Endothelial cell of umbilical vein (primary cell): ENCODE measurements around the gene TFF2. TPM values are rescaled to one million over a fixed set of nuclear protein-coding genes. Genes with fewer than 3 reads are reported as not detected.

Source experiments
- BruUV-seq: library from RNA; stranded (reverse); fragments of 400-500 nt; replicated peaks from 2 replicates; lab custom pipeline; 2021; lab: Mats Ljungman, UMichigan
- CTCF ChIA-PET: fragments of 300-600, 350-600 bp; sonication (Branson Sonifier 250); formaldehyde crosslinking; loops from one replicate; lab custom pipeline; 2021; ENCODE audit warnings: antibody characterized with exemption, inconsistent platforms; lab: Charles Lee
- POLR2A ChIA-PET: fragments of 300-600, 350-600 bp; sonication (Branson Sonifier 250); formaldehyde crosslinking; loops from one replicate; lab custom pipeline; 2021; ENCODE audit warnings: antibody characterized with exemption, inconsistent platforms; lab: Charles Lee
- DNase-seq: peaks from one replicate; pipeline ENCODE4 v3.0.0-alpha.2; 2011; ENCODE audit warnings: low read depth, low spot score
- FAIRE-seq: peaks from 2 replicates; lab custom pipeline; 2011; peaks lifted over from hg19 to GRCh38; lab: Jason Lieb, UNC
- H2AFZ ChIP-seq: 2 replicates; pipeline ENCODE4 v1.6.0; 2012; ENCODE audit warnings: low read depth, low read length, control low read depth, inconsistent platforms
- H3K27ac ChIP-seq: 2 replicates; pipeline ENCODE4 v1.5.1; 2011; ENCODE audit warnings: low read depth, mild to moderate bottlenecking, control low read depth, low read length, moderate library complexity; ENCODE audit not compliant: insufficient read depth
- H3K27me3 ChIP-seq, 2 experiments: 2 replicates each; pipeline versions ENCODE4 v1.6.0 to v1.6.1; 2011; ENCODE audit warnings: low read length in 2 of 2, mixed read lengths in 1 of 2; ENCODE audit not compliant: control insufficient read depth in 2 of 2, insufficient read depth in 2 of 2
- H3K36me3 ChIP-seq, 2 experiments: 2 replicates in 1 of 2; 3 replicates in 1 of 2; pipeline ENCODE4 v1.5.1; 2011; ENCODE audit warnings: low read length in 2 of 2, mild to moderate bottlenecking in 1 of 2, moderate library complexity in 1 of 2; ENCODE audit not compliant: control insufficient read depth in 2 of 2, insufficient read depth in 2 of 2; ENCODE audit errors: extremely low read depth in 1 of 2
- H3K4me1 ChIP-seq: 3 replicates; pipeline ENCODE4 v1.5.1; 2011; ENCODE audit warnings: mild to moderate bottlenecking, low read length; ENCODE audit not compliant: control insufficient read depth, insufficient read depth; ENCODE audit errors: extremely low read depth
- H3K4me2 ChIP-seq: 2 replicates; pipeline ENCODE4 v1.6.1; 2011; ENCODE audit warnings: low read length, control low read depth, mixed read lengths; ENCODE audit not compliant: insufficient read depth
- H3K4me3 ChIP-seq, 3 experiments: fragments of 200-600 bp in 1 of 3; sonication (generic), shearing (Covaris generic) in 1 of 3; replicated peaks in 1 of 3; 2 replicates each; pipeline ENCODE4 v1.5.1; 2011 to 2016; ENCODE audit warnings: control low read depth in 3 of 3, low read length in 3 of 3, mild to moderate bottlenecking in 2 of 3, inconsistent platforms in 1 of 3, low read depth in 1 of 3, moderate library complexity in 1 of 3; ENCODE audit not compliant: insufficient read depth in 1 of 3
- H3K79me2 ChIP-seq: 2 replicates; pipeline ENCODE4 v1.6.0; 2012; ENCODE audit warnings: low read length, inconsistent platforms; ENCODE audit not compliant: control insufficient read depth, insufficient read depth
- H3K9ac ChIP-seq: replicated peaks from 2 replicates; pipeline ENCODE3; 2011; ENCODE audit warnings: low read length, control low read depth; ENCODE audit not compliant: insufficient read depth; ENCODE audit errors: extremely low read depth
- H3K9me1 ChIP-seq: replicated peaks from 3 replicates; pipeline ENCODE4 v1.6.0; 2011; ENCODE audit warnings: mild to moderate bottlenecking, low read length; ENCODE audit not compliant: control insufficient read depth, insufficient read depth; ENCODE audit errors: extremely low read depth
- H3K9me3 ChIP-seq: replicated peaks from 2 replicates; pipeline ENCODE4 v1.5.1; 2012; ENCODE audit warnings: low read length, inconsistent platforms; ENCODE audit not compliant: control insufficient read depth, insufficient read depth
- H4K20me1 ChIP-seq: replicated peaks from 2 replicates; pipeline ENCODE3; 2011; ENCODE audit warnings: mild to moderate bottlenecking, low read length; ENCODE audit not compliant: control insufficient read depth, insufficient read depth; ENCODE audit errors: extremely low read depth
- EZH2 ChIP-seq: IDR thresholded peaks from 2 replicates; pipeline ENCODE4 v1.6.1; 2012; ENCODE audit warnings: borderline replicate concordance, low read depth, mild to moderate bottlenecking, moderate library complexity, low read length, inconsistent platforms; ENCODE audit not compliant: severe bottlenecking
- GATA2 ChIP-seq: IDR thresholded peaks from 2 replicates; pipeline ENCODE4 v1.7.0; 2011; ENCODE audit warnings: low read depth, mild to moderate bottlenecking, moderate library complexity, mixed read lengths, low read length; ENCODE audit not compliant: insufficient read length, insufficient read depth
- JUN ChIP-seq: IDR thresholded peaks from 2 replicates; pipeline ENCODE4 v1.6.1; 2011; ENCODE audit warnings: borderline replicate concordance, low read depth; ENCODE audit not compliant: insufficient read length, insufficient read depth
- POLR2A ChIP-seq: IDR thresholded peaks from 2 replicates; pipeline ENCODE4 v1.6.1; 2012; ENCODE audit warnings: low read depth, mild to moderate bottlenecking, control low read depth, low read length
- POLR2AphosphoS5 ChIP-seq: IDR thresholded peaks from 2 replicates; pipeline ENCODE4 v1.6.1; 2012; ENCODE audit warnings: low read depth, mild to moderate bottlenecking, control low read depth, low read length, moderate library complexity; ENCODE audit not compliant: insufficient read depth
- dilution Hi-C: fragments of 300-500 bp; cut with MboI; formaldehyde crosslinking; loops from one replicate; pipeline ENCODE4 v1.15.0; 2019; ENCODE audit warnings: low sequenced_read_pairs; ENCODE audit not compliant: extremely low pct_ligation_motif_present
- intact Hi-C: fragments of 100-400 bp; cut with micrococcal nuclease; formaldehyde crosslinking; loops from one replicate; pipeline ENCODE4 v1.10.0; 2022
- polyA plus RNA-seq, 4 experiments: library from polyadenylated mRNA; depleted of rRNA in 3 of 4; stranded (reverse) in 3 of 4; unstranded in 1 of 4; fragments of >200 nt; gene quantifications; 2 replicates each; pipeline versions ENCODE4 v1.2.1 to v1.2.3, GENCODE V29; 2011 to 2012; ENCODE audit warnings: missing spikeins in 1 of 4
- total RNA-seq: library from RNA; stranded (reverse); gene quantifications from 2 replicates; pipeline ENCODE4 v1.2.3, GENCODE V29; 2021
- TF ChIP-seq, protein P1 (sequence below), 2 donors: IDR thresholded peaks; 1 replicate in 1 of 2; 2 replicates in 1 of 2; pipeline ENCODE4 v1.5.1; 2011; ENCODE audit warnings: low read length in 2 of 2, mild to moderate bottlenecking in 2 of 2, moderate library complexity in 2 of 2, control low read depth in 1 of 2, inconsistent platforms in 1 of 2, low read depth in 1 of 2; ENCODE audit not compliant: insufficient read depth in 1 of 2; ENCODE audit errors: extremely low read depth in 1 of 2

Gene TFF2
- total and polyA plus RNA-seq, 2 donors (not counting 3 experiments of a cell fraction or from before 2014, with no cell fraction given) = not detected

DNA sequence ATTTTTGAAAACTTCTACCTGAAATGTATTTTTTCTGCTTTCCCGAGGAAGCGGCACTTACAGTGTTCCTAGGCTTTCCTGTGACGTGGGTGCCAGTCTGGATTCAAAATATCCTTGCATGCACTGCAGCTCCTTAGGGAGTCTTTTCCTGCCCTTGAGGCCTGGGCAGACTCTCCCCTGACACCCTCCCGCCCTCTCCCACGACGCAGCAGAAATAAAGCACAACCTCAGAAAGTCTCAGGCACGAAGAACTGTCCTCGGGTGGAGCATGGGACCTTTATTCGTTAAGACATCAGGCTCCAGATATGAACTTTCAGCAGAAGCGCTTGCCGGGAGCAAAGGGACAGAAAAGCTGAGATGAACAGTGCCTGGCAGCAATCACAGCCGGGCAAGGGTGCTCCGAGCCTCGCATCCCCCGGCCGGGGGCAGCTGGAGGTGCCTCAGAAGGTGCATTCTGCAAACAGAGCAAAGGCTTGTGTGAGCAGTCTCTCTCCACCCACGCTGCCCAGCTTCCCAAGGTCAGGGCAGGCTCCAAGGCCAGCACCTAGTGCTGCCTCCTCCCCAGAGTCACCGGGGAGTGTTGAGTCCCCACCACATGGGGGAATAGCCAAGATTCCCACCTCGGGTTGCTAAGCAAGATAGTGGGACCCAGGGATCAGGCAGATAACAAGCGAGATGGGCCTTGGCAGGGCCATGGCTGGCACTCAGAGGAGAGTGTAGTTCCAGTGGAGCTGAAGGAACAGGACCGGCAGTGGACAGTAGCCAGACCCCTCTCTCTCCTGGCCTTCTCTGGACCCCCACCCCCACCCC lies 38.8 kb downstream of the TFF2 start:
- intact Hi-C loops = no loop called here
- CTCF ChIA-PET = interaction anchor here (0.8 to 3.3 kb wide), 6 partner anchors 8 to 263 kb away, joined by 3 to 33 read pairs (median 12); no protein-coding TSS in a partner anchor

More for the DNA sequence above, 38.8 kb downstream of the TFF2 start:
- Histone ChIP-seq H3K9me3 (no peaks in the 10 kb centered on the region), H3K79me2 (no peaks in the 10 kb centered on the region), H3K9me1 (no peaks in the 10 kb centered on the region), H3K36me3 (no peaks in the 10 kb centered on the region), H3K27ac (no peak overlapping the region), H3K4me1 (no peaks in the 10 kb centered on the region), H3K4me2 (no peak overlapping the region), H2AFZ (no peak overlapping the region), H3K4me3 (no peak overlapping the region), H3K27me3 (peaks cover 2 to 6% of the 10 kb centered on the region in 2 experiments), H3K9ac (no peak overlapping the region), H4K20me1 (no peaks in the 10 kb centered on the region)
- POLR2A ChIA-PET = no interaction called here
- no TSS peak for BruUV-seq
- FAIRE-seq (no peak), DNase-seq (no peak)
- TF ChIP-seq POLR2A (no peak), EZH2 (no peak), POLR2AphosphoS5 (no peak), GATA2 (no peak), JUN (no peak)
- TF ChIP-seq, protein P1, sequence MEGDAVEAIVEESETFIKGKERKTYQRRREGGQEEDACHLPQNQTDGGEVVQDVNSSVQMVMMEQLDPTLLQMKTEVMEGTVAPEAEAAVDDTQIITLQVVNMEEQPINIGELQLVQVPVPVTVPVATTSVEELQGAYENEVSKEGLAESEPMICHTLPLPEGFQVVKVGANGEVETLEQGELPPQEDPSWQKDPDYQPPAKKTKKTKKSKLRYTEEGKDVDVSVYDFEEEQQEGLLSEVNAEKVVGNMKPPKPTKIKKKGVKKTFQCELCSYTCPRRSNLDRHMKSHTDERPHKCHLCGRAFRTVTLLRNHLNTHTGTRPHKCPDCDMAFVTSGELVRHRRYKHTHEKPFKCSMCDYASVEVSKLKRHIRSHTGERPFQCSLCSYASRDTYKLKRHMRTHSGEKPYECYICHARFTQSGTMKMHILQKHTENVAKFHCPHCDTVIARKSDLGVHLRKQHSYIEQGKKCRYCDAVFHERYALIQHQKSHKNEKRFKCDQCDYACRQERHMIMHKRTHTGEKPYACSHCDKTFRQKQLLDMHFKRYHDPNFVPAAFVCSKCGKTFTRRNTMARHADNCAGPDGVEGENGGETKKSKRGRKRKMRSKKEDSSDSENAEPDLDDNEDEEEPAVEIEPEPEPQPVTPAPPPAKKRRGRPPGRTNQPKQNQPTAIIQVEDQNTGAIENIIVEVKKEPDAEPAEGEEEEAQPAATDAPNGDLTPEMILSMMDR (IDR thresholded peaks at IDR 0.05; ENCODE audit: extremely low read depth in 1 of 2, insufficient read depth in 1 of 2, low read depth in 1 of 2, low read length in 2 of 2) = no peak
- dilution Hi-C loops = no loop called here
